ENCODE data around the gene PARD3B. TPM values are rescaled to one million over a fixed set of nuclear protein-coding genes. Genes with fewer than 3 reads are reported as not detected.

Gene PARD3B
- total RNA-seq, 2 experiments from 2014 or later = 0.11 to 0.88 TPM

DNA sequence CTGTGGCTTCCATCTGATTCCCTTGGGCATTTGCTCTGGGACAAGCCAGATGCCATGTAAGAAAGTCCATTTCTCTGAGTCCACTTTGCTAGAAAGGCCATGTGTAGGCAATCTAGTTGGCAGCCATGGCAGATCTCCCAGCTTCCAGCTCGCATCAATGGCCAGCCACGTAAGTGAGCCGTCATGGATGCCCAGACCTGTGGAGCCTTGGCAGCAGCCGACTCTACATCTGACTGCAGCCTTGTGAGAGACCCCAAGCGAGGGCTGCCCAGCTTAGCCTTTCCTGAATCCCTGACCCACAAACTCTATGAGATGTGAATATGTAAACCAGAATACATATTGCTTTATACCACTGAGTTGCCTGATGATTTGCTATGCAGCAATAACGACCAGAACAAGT lies 533.5 kb downstream of the PARD3B start:
- Mint-ChIP-seq H3K9me3 (no peaks in the 10 kb centered on the region), H3K36me3 (ENCODE audit: low read depth) (peaks cover 2% of the 10 kb centered on the region), H3K4me1 (ENCODE audit: low read depth) (peaks cover 38% of the 10 kb centered on the region), H3K27ac (no peak overlapping the region), H3K4me3 (no peak overlapping the region), H3K27me3 (no peaks in the 10 kb centered on the region)
- ChIA-PET CTCF (no interaction called here), POLR2A (no interaction called here)
- ATAC-seq (no peak), DNase-seq (no peak)
- TF ChIP-seq, protein P1, sequence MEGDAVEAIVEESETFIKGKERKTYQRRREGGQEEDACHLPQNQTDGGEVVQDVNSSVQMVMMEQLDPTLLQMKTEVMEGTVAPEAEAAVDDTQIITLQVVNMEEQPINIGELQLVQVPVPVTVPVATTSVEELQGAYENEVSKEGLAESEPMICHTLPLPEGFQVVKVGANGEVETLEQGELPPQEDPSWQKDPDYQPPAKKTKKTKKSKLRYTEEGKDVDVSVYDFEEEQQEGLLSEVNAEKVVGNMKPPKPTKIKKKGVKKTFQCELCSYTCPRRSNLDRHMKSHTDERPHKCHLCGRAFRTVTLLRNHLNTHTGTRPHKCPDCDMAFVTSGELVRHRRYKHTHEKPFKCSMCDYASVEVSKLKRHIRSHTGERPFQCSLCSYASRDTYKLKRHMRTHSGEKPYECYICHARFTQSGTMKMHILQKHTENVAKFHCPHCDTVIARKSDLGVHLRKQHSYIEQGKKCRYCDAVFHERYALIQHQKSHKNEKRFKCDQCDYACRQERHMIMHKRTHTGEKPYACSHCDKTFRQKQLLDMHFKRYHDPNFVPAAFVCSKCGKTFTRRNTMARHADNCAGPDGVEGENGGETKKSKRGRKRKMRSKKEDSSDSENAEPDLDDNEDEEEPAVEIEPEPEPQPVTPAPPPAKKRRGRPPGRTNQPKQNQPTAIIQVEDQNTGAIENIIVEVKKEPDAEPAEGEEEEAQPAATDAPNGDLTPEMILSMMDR (IDR thresholded peaks at IDR 0.05) = no peak
- intact Hi-C loops (cut with micrococcal nuclease) = no loop called here

- H3K27me3 Mint-ChIP-seq = no peaks in the 10 kb centered on the region
- H3K4me1 Mint-ChIP-seq (ENCODE audit: low read depth) = peaks cover 38% of the 10 kb centered on the region
- intact Hi-C loops (cut with micrococcal nuclease) = no loop called here
- H3K4me3 Mint-ChIP-seq = no peak overlapping the region
- ATAC-seq (no peak), DNase-seq (no peak)
- no peak overlapping the region for H3K27ac Mint-ChIP-seq
- CTCF ChIA-PET = no interaction called here
- POLR2A ChIA-PET = no interaction called here
- TF ChIP-seq, protein P1 (IDR thresholded peaks at IDR 0.05) = no peak
- H3K36me3 Mint-ChIP-seq (ENCODE audit: low read depth) = peaks cover 2% of the 10 kb centered on the region
- no peaks in the 10 kb centered on the region for H3K9me3 Mint-ChIP-seq
These were observed 533.9 kb downstream of the PARD3B start for GRCh38 chr2:205079173-205079572.

DNA sequence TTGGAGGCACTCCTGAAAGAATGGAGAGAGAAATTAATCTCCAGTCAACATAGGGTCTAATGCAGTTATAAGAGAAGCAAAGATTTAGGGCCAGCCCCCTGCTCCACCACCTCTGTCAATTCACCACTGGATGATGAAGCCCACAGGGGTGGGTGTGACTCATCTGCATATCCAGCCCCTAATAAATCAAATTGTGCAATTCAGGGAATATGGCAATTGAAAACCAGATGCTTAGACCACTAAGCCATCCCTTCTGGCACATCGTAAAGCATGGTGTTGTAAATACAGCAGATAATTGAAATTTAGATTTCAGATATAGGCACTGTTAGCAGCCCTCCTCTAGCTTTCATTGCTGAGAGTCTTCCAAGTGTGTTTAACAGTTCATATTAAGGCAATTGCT lies 541.4 kb downstream of the PARD3B start:
- intact Hi-C loops (cut with micrococcal nuclease) = no loop called here
- DNase-seq (no peak), ATAC-seq (no peak)
- ChIA-PET POLR2A (no interaction called here), CTCF (interaction anchor here (0.6 kb wide), 1 partner anchor 1508 kb away, joined by 3 read pairs; no protein-coding TSS in a partner anchor)
- H3K4me1 Mint-ChIP-seq (ENCODE audit: low read depth) = peaks cover 2% of the 10 kb centered on the region
- H3K4me3 Mint-ChIP-seq = no peak overlapping the region
- no peaks in the 10 kb centered on the region for H3K9me3 Mint-ChIP-seq
- H3K27ac Mint-ChIP-seq = no peak overlapping the region
- TF ChIP-seq, protein P1 (IDR thresholded peaks at IDR 0.05) = no peak
- no peaks in the 10 kb centered on the region for H3K27me3 Mint-ChIP-seq
- H3K36me3 Mint-ChIP-seq (ENCODE audit: low read depth) = no peaks in the 10 kb centered on the region

DNA sequence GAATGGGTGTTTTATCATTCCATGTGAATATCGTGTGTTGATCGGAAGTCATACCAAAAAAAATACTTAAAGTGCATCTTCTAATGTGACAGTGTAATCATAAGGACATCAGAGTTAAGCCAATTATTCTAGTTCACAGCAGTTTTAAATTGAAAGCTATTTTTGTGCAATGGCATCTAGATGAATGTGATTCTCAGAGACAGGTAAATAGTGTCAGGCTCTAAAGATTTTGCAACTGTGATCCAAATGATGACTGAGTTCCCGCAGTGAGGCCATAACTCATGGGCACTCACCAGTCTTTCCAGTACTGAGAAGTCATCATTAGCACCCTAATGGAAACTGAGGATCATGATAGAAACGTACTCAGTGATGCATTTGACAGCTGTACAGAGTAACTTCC lies 542.6 kb downstream of the PARD3B start:
- Mint-ChIP-seq H3K4me3 (no peak overlapping the region), H3K27ac (no peak overlapping the region), H3K4me1 (ENCODE audit: low read depth) (peaks cover 10% of the 10 kb centered on the region), H3K27me3 (no peaks in the 10 kb centered on the region), H3K36me3 (ENCODE audit: low read depth) (no peaks in the 10 kb centered on the region), H3K9me3 (no peaks in the 10 kb centered on the region)
- DNase-seq = no peak
- CTCF ChIA-PET = interaction anchor here (0.7 to 0.9 kb wide), 2 partner anchors 16 to 838 kb away, joined by 3 read pairs; no protein-coding TSS in a partner anchor
- ATAC-seq = no peak
- TF ChIP-seq, protein P1 (IDR thresholded peaks at IDR 0.05) = no peak
- intact Hi-C loops (cut with micrococcal nuclease) = no loop called here
- POLR2A ChIA-PET = no interaction called here

GRCh38 chr2:205089958-205090357 lies 544.7 kb downstream of the PARD3B start:
- no peak overlapping the region for H3K27ac Mint-ChIP-seq
- ChIA-PET POLR2A (no interaction called here), CTCF (no interaction called here)
- no peaks in the 10 kb centered on the region for H3K27me3 Mint-ChIP-seq
- no peaks in the 10 kb centered on the region for H3K36me3 Mint-ChIP-seq (ENCODE audit: low read depth)
- ATAC-seq (no peak), DNase-seq (no peak)
- TF ChIP-seq, protein P1 (IDR thresholded peaks at IDR 0.05) = no peak
- H3K4me3 Mint-ChIP-seq = no peak overlapping the region
- H3K9me3 Mint-ChIP-seq = no peaks in the 10 kb centered on the region
- H3K4me1 Mint-ChIP-seq (ENCODE audit: low read depth) = peaks cover 8% of the 10 kb centered on the region
- intact Hi-C loops (cut with micrococcal nuclease) = no loop called here
